Measurements from ENCODE around the gene LITAF.
"Not testable (repeated sequence)": the region's sequence is repeated elsewhere in the genome, so short reads cannot be mapped to it uniquely, and the experiment has no call there.

The LITAF gene

DNA sequence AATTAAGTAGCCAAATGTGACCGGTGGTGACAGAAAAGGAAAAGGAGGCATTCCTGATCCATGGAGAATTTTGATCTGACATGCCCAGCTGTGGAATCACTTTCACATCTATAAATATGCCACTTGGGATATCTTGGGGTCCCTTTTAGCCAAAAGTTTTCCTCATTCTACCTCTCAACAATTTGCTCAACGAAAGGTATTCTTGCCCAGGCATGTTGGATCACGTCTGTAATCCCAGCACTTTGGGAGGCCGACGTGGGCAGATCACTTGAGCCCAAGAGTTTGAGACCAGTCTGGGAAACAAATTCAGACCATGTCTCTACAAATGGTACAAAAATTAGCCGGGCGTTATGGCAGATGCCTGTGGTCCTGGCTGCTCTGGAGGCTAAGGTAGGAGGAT, 24.3 kb downstream of the LITAF start:
- TF ChIP-seq, protein P1, sequence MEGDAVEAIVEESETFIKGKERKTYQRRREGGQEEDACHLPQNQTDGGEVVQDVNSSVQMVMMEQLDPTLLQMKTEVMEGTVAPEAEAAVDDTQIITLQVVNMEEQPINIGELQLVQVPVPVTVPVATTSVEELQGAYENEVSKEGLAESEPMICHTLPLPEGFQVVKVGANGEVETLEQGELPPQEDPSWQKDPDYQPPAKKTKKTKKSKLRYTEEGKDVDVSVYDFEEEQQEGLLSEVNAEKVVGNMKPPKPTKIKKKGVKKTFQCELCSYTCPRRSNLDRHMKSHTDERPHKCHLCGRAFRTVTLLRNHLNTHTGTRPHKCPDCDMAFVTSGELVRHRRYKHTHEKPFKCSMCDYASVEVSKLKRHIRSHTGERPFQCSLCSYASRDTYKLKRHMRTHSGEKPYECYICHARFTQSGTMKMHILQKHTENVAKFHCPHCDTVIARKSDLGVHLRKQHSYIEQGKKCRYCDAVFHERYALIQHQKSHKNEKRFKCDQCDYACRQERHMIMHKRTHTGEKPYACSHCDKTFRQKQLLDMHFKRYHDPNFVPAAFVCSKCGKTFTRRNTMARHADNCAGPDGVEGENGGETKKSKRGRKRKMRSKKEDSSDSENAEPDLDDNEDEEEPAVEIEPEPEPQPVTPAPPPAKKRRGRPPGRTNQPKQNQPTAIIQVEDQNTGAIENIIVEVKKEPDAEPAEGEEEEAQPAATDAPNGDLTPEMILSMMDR (IDR thresholded peaks at IDR 0.05; ENCODE audit: low read depth, low read length) = no peak
- DNase-seq (ENCODE audit: extremely low read depth, low read depth) = no peak

DNA sequence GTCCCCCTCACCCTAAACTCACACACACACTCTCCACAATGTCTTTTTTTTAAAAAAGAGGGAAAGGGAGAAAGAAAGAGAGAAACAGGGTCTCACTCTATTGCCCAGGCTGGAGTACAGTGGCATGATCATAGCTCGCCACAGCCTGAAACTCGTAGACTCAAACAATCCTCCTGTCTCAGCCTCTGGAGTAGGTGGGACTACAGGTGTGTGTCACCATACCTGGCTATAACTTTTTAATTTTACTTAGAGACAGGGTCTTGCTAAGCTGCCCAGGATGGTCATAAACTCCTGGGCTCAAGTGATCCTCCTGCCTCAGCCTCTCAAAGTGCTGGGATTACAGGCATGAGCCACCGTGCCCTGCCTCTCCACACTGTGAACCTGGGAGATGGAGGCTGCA, 24.9 kb downstream of the LITAF start:
- TF ChIP-seq, protein P1 (IDR thresholded peaks at IDR 0.05; ENCODE audit: low read depth, low read length) = no peak

DNA sequence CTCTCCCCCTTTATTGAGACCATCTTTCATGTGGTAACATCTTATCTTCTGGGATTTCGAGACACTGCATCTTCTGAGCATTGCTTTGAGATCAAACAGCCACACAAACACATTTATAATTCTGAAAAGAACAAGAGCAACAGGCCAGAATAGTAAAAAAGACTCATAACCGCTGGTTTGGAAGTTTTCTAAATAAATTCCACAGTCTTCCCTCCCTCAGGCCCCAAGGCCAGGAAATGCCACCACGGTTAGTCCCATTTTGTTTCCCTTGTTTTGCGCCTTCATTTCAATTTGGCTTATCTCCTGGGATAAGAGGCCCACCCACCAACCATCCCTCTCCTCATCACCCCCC, 25.3 kb downstream of the LITAF start:
- TF ChIP-seq, protein P1 (IDR thresholded peaks at IDR 0.05; ENCODE audit: low read depth, low read length) = no peak
- DNase-seq (ENCODE audit: extremely low read depth, low read depth) = no peak

More for the DNA sequence above, 24.9 kb downstream of the LITAF start:
- DNase-seq (ENCODE audit: extremely low read depth, low read depth) = no peak

DNA sequence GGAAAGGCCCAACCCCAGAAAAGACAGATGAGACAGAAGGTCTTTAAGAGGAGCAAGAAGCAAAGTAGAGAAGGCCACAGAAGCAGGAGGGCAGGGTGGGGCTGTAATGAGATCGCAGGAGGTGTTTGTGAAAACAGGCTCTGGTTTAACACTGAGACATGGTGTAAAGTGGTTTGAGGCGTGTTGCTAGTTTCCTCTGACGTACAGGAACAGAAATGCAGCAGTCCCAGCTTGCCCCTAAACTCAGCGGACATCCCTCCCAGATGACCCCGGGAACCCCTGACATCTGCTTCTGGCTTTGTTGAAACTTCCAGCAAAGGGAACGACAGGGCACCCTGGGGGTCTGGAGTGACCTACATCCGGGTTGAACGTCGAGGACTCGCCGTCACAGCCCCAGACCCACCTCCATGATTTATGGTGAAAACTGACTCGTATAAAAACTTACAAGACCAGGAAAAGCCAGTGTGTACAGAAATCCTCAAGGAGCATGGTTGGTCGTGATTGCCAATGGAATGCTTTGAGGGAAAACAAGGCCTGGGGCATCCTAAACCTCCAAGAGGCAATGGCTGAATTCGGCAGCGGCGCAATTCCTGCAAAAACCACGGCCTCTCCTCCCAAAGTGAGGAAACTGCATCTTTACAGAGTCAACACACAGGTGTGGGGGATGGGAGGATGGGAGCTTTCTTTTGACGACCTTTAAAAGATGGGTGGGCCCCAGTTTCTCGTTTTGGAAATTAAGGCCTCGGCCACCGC, 25.8 kb downstream of the LITAF start:
- TF ChIP-seq, protein P1 (IDR thresholded peaks at IDR 0.05; ENCODE audit: low read depth, low read length) = no peak
- DNase-seq (ENCODE audit: extremely low read depth, low read depth) = no peak

DNA sequence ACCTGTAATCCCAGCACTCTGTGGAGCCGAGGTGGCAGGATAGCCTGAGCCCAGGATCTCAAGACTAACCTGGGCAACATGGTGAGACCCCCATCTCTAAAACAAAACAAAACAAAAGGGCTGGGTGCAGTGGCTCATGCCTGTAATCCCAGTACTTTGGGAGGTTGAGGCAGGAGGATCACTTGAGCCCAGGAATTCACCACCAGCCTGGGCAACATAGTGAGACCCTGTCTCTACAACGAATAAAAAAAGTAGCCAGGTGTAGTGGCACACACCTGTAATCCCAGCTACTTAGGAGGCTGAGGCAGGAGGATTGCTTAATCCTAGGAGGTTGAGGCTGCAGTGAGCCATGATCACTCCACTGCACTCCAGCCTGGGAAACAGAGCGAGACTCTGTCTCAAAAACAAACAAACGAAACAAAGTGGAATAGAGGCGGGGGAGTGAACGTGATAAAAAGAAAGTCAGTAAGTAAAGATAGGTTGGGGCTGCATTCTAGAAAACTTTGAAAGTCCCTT, 28.4 kb downstream of the LITAF start:
- DNase-seq (ENCODE audit: extremely low read depth, low read depth) = not testable (repeated sequence)

DNA sequence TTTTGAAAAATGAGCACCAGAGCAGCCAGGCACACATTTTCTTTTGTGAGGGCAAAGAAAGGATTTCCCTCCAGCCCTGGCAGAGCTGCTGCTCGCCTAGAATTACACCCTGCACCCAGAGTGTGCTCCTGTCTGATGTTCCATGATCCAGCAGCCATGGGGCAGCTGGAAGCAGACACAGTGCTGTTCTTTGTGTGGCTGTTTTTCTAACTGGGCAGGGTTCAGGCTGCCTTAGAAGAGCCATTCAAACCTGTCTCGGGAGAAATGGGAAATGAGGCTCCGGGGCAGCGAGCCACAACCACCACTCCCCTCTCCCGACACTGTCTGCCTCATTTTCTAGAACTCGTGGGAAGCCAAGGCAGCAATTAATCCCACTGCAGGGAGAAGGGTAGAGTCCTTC, 28.9 kb downstream of the LITAF start:
- no peak for DNase-seq (ENCODE audit: extremely low read depth, low read depth)
- TF ChIP-seq, protein P1 (IDR thresholded peaks at IDR 0.05; ENCODE audit: low read depth, low read length) = no peak

DNA sequence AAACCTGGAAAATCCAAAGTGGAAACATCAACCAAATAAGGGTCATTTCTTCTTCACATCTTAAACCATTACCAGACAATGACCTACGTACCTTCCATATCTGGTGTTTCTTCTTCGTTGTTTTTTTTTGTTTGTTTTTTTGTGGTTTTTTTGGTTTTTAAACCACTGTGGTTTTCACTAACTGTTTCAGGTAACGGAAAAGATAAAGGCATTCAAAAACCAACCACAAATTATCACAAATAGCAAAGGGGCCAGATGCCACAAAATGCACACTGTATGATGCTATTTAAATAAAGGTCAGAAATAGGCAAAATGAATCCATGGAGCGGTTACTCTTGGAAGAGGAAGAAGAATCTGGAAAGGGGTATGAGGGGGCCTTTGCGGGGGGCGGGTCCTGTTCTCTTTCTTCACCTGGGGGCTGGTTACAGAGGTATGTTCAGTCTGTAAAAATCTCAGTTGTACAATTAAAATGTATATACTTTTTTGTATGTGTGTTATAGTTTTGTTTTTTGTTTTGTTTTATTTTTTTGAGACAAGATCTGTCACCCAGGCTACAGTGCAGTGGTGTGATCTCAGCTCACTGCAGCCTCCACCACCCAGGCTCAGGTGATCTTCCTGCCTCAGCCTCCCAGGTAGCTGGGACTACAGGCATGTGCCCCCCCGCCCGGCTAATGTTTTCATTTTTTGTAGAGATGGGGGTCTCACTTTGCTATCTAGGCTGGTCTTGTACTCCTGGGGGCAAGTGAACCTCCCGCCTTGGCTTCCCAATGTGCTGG, 29.6 kb downstream of the LITAF start:
- TF ChIP-seq, protein P1 (IDR thresholded peaks at IDR 0.05; ENCODE audit: low read depth, low read length) = no peak

More for the DNA sequence above, 29.6 kb downstream of the LITAF start:
- no peak for DNase-seq (ENCODE audit: extremely low read depth, low read depth)

Data from AG09319 (cell line).